ENCODE measurements around the gene ST8SIA2.

The ST8SIA2 gene

GRCh38 chr15:92384381-92384780, 9.3 kb upstream of the ST8SIA2 start:
- peaks cover 7% of the 10 kb centered on the region; the same call in 1 of the 2 replicates for H3K4me1 ChIP-seq (ENCODE audit: insufficient read depth, low read length)
- H3K9me3 ChIP-seq (ENCODE audit: control insufficient read depth, insufficient read depth, low read length) = no peaks in the 10 kb centered on the region
- H3K36me3 ChIP-seq (ENCODE audit: insufficient read depth, low read length) = no peaks in the 10 kb centered on the region
- H3K9ac ChIP-seq (ENCODE audit: low read depth, low read length) = no peak overlapping the region

GRCh38 chr15:92385096-92385495, 8.6 kb upstream of the ST8SIA2 start:
- no peaks in the 10 kb centered on the region for H3K36me3 ChIP-seq (ENCODE audit: insufficient read depth, low read length)
- H3K9ac ChIP-seq (ENCODE audit: low read depth, low read length) = no peak overlapping the region
- peaks cover 7% of the 10 kb centered on the region; the same call in 1 of the 2 replicates for H3K4me1 ChIP-seq (ENCODE audit: insufficient read depth, low read length)
- H3K9me3 ChIP-seq (ENCODE audit: control insufficient read depth, insufficient read depth, low read length) = no peaks in the 10 kb centered on the region

GRCh38 chr15:92391640-92392039, 2.0 kb upstream of the ST8SIA2 start:
- H3K9ac ChIP-seq (ENCODE audit: low read depth, low read length) = no peak overlapping the region
- H3K36me3 ChIP-seq (ENCODE audit: insufficient read depth, low read length) = no peaks in the 10 kb centered on the region
- H3K9me3 ChIP-seq (ENCODE audit: control insufficient read depth, insufficient read depth, low read length) = no peaks in the 10 kb centered on the region
- peaks cover 10% of the 10 kb centered on the region for H3K4me1 ChIP-seq (ENCODE audit: insufficient read depth, low read length)

- H3K36me3 ChIP-seq (ENCODE audit: insufficient read depth, low read length) = no peaks in the 10 kb centered on the region
- peaks cover 10% of the 10 kb centered on the region for H3K4me1 ChIP-seq (ENCODE audit: insufficient read depth, low read length)
- peak overlapping the region; percentile 85; the same call in 1 of the 2 replicates for H3K9ac ChIP-seq (ENCODE audit: low read depth, low read length)
- no peaks in the 10 kb centered on the region for H3K9me3 ChIP-seq (ENCODE audit: control insufficient read depth, insufficient read depth, low read length)
Observed at GRCh38 chr15:92392462-92392861, 1.2 kb upstream of the ST8SIA2 start.

GRCh38 chr15:92393980-92394308, 263 bp downstream of the ST8SIA2 start:
- Histone ChIP-seq H3K36me3 (ENCODE audit: insufficient read depth, low read length) (no peaks in the 10 kb centered on the region), H3K4me1 (ENCODE audit: insufficient read depth, low read length) (peaks cover 10% of the 10 kb centered on the region), H3K9me3 (ENCODE audit: control insufficient read depth, insufficient read depth, low read length) (no peaks in the 10 kb centered on the region), H3K9ac (ENCODE audit: low read depth, low read length) (peak overlapping the region; percentile 85)

- H3K9ac ChIP-seq (ENCODE audit: low read depth, low read length) = peak overlapping the region; percentile 85
- H3K36me3 ChIP-seq (ENCODE audit: insufficient read depth, low read length) = no peaks in the 10 kb centered on the region
- H3K4me1 ChIP-seq (ENCODE audit: insufficient read depth, low read length) = peaks cover 10% of the 10 kb centered on the region
- H3K9me3 ChIP-seq (ENCODE audit: control insufficient read depth, insufficient read depth, low read length) = no peaks in the 10 kb centered on the region
Observed at GRCh38 chr15:92394309-92395097, 822 bp downstream of the ST8SIA2 start.

GRCh38 chr15:92395098-92395635, 1.5 kb downstream of the ST8SIA2 start:
- peak overlapping the region; percentile 85 for H3K9ac ChIP-seq (ENCODE audit: low read depth, low read length)
- H3K36me3 ChIP-seq (ENCODE audit: insufficient read depth, low read length) = no peaks in the 10 kb centered on the region
- H3K4me1 ChIP-seq (ENCODE audit: insufficient read depth, low read length) = peaks cover 10% of the 10 kb centered on the region
- no peaks in the 10 kb centered on the region for H3K9me3 ChIP-seq (ENCODE audit: control insufficient read depth, insufficient read depth, low read length)

- no peak overlapping the region for H3K9ac ChIP-seq (ENCODE audit: low read depth, low read length)
- H3K4me1 ChIP-seq (ENCODE audit: insufficient read depth, low read length) = peaks cover 10% of the 10 kb centered on the region
- no peaks in the 10 kb centered on the region for H3K36me3 ChIP-seq (ENCODE audit: insufficient read depth, low read length)
- H3K9me3 ChIP-seq (ENCODE audit: control insufficient read depth, insufficient read depth, low read length) = no peaks in the 10 kb centered on the region
Observed at GRCh38 chr15:92399271-92399950, 5.7 kb downstream of the ST8SIA2 start.

- Histone ChIP-seq H3K9me3 (ENCODE audit: control insufficient read depth, insufficient read depth, low read length) (no peaks in the 10 kb centered on the region), H3K4me1 (ENCODE audit: insufficient read depth, low read length) (peaks cover 7% of the 10 kb centered on the region), H3K36me3 (ENCODE audit: insufficient read depth, low read length) (no peaks in the 10 kb centered on the region), H3K9ac (ENCODE audit: low read depth, low read length) (no peak overlapping the region)
Observed at GRCh38 chr15:92400573-92400972, 6.9 kb downstream of the ST8SIA2 start.

- no peaks in the 10 kb centered on the region for H3K36me3 ChIP-seq (ENCODE audit: insufficient read depth, low read length)
- H3K9me3 ChIP-seq (ENCODE audit: control insufficient read depth, insufficient read depth, low read length) = no peaks in the 10 kb centered on the region
- H3K9ac ChIP-seq (ENCODE audit: low read depth, low read length) = no peak overlapping the region
- peaks cover under 1% of the 10 kb centered on the region for H3K4me1 ChIP-seq (ENCODE audit: insufficient read depth, low read length)
Observed at GRCh38 chr15:92400980-92401787, 7.5 kb downstream of the ST8SIA2 start.

- Histone ChIP-seq H3K4me1 (ENCODE audit: insufficient read depth, low read length) (no peaks in the 10 kb centered on the region; the same call in 1 of the 2 replicates), H3K36me3 (ENCODE audit: insufficient read depth, low read length) (no peaks in the 10 kb centered on the region), H3K9ac (ENCODE audit: low read depth, low read length) (no peak overlapping the region), H3K9me3 (ENCODE audit: control insufficient read depth, insufficient read depth, low read length) (no peaks in the 10 kb centered on the region)
Observed at GRCh38 chr15:92402751-92403150, 9.1 kb downstream of the ST8SIA2 start.

GRCh38 chr15:92405942-92406341, 12.3 kb downstream of the ST8SIA2 start:
- no peaks in the 10 kb centered on the region for H3K9me3 ChIP-seq (ENCODE audit: control insufficient read depth, insufficient read depth, low read length)
- H3K9ac ChIP-seq (ENCODE audit: low read depth, low read length) = no peak overlapping the region
- H3K4me1 ChIP-seq (ENCODE audit: insufficient read depth, low read length) = no peaks in the 10 kb centered on the region; the same call in 1 of the 2 replicates
- H3K36me3 ChIP-seq (ENCODE audit: insufficient read depth, low read length) = no peaks in the 10 kb centered on the region

GRCh38 chr15:92407321-92407720, 13.6 kb downstream of the ST8SIA2 start:
- no peak overlapping the region for H3K9ac ChIP-seq (ENCODE audit: low read depth, low read length)
- no peaks in the 10 kb centered on the region for H3K9me3 ChIP-seq (ENCODE audit: control insufficient read depth, insufficient read depth, low read length)
- no peaks in the 10 kb centered on the region for H3K4me1 ChIP-seq (ENCODE audit: insufficient read depth, low read length)
- no peaks in the 10 kb centered on the region for H3K36me3 ChIP-seq (ENCODE audit: insufficient read depth, low read length)

- H3K9me3 ChIP-seq (ENCODE audit: control insufficient read depth, insufficient read depth, low read length) = no peaks in the 10 kb centered on the region
- no peaks in the 10 kb centered on the region for H3K36me3 ChIP-seq (ENCODE audit: insufficient read depth, low read length)
- H3K4me1 ChIP-seq (ENCODE audit: insufficient read depth, low read length) = no peaks in the 10 kb centered on the region
- no peak overlapping the region for H3K9ac ChIP-seq (ENCODE audit: low read depth, low read length)
Observed at GRCh38 chr15:92407916-92408315, 14.2 kb downstream of the ST8SIA2 start.

Data from ES-I3 (cell line).